HUDEP-2 (cell line): ENCODE data around the gene UBFD1.
"Not testable (repeated sequence)": the region's sequence is repeated elsewhere in the genome, so short reads cannot be mapped to it uniquely, and the experiment has no call there.

Source experiments
- DNase-seq, 76 experiments: peaks; one replicate each; lab custom pipeline; 2025; ENCODE audit not compliant: unreplicated experiment in 76 of 76; lab: John Stamatoyannopoulos, UW

The UBFD1 gene, protein sequence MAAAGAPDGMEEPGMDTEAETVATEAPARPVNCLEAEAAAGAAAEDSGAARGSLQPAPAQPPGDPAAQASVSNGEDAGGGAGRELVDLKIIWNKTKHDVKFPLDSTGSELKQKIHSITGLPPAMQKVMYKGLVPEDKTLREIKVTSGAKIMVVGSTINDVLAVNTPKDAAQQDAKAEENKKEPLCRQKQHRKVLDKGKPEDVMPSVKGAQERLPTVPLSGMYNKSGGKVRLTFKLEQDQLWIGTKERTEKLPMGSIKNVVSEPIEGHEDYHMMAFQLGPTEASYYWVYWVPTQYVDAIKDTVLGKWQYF

DNA sequence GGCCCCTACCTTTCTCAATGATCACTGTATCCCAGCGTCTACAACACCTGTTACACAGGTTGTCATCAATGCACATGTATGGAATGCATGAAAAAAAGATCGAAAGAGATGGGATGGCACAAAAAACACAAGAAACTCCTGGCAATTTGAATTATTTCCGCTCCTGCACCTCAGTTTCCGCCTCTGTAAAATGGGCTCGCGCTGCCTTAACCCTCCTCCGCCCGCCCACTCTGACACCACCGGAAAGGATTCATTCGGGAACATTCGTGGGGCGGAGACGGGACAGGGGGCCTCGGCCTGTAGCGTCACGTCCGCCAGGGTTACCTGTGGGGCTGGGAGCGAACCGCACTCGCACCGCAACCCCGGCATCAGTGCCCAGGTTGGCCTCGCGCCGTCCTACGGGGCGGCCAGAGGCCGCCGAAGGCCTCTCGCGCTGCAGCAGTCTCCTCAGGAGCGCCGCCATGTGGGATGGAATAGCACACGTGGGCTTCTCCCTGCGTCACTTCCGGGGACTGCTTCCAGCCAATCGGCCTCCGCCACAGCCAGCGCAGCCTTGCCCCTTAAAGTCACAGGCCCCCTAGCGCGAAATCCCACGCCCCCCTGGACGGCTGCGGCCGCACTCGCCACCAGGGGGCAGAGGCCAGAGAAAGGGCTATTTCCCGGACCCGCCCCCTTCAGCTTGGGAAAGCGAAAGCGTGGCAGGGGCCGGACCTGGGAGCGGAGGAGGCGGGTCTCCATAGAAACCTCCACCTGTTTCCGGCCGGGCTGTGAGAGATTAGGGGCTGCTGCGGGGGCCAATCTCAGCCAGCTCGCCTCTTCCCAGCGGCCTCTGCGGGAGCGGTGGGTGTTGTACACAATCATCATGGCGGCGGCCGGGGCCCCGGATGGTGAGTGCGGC lies at the start of gene UBFD1, which contains the start of gene EARS2:
Gene UBFD1, plus strand, starts transcription at position 847 of the 898 bp plus-strand sequence. Its CDS starts 16 bp downstream, at position 863.
Gene EARS2, minus strand, starts transcription at position 470 of the 898 bp plus-strand sequence. Its CDS starts 7 bp downstream, at position 463.
- peak; percentile 87 to 99 (median 98) for DNase-seq

DNA sequence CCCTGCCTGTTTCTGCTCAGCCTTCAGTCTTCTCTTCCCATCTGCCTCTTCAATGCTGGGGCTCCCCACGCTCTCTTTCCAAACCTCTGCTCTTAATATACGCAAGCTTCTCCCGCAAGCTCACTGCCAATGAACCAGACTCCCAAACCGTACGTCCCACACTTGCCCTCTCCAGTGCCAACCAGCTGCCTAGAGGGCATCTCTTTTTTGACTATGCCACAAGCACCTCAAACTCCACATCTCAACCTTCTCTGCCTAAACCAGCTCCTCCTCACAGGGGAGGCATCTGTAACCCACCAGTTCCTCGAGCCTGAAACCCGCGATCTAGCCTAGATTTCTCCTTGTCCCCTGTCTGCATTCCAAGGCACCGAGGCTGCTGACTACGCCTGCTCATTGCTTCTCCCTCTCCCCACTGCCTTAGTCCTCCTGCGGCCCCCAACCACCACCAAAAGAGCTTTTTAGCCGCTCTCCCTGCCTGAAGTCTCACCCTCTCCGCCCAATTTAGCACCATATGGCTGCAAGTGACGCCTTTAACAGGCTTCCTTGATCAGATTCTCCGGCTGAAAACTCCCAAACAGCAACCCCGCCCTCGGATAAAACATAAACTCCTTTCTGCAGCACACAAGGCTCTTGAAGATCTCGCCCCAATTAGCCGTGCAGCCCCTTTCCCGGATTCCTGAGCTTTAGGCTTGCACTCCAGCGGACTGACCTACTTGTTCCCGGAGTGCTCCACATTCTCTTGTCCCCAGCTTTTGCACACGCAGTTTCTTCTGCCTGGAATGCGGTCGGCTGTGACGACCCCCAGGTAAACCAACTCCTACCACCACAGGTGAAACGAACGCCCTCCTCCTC lies 48.7 kb upstream of the UBFD1 start:
- peak in 36 of 76 experiments; percentile 6 to 55 (median 26) for DNase-seq

DNA sequence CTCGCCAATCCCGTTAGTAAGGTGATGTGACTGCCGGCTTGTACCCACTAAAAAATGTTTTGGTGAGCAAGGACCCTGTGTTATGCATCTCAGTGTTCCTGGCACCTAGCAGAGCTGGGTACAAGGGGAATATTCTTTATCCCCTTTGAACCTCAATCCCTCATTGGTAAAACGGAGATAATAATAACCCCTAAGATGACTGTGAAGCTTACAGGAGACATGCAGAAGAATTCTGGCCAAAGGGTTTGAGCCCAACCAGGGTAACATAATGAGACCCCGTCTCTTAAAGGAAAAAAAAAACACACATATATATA lies 48.1 kb upstream of the UBFD1 start:
- DNase-seq = no peak

DNA sequence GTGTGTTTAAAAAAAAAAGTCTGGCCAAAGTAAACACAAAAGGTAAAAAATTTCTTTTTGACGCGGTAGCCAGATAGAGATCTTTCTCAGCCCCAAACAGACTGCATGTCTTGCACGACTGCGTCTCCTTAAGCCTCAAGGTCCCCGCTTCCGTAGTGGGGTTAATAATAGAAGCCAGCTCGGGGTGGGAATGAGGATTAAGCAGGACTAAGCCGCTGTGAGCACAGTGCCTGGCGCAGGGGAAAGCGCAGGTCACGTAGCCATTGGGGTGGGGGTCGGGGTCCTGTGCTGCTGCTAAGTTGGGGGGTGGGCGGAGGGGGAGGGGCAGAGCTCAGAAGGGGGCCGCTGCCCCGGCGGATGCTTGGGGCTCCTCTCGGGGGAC lies 47.8 kb upstream of the UBFD1 start:
- peak in 6 of 76 experiments; percentile 7 to 26 (median 16) for DNase-seq

DNA sequence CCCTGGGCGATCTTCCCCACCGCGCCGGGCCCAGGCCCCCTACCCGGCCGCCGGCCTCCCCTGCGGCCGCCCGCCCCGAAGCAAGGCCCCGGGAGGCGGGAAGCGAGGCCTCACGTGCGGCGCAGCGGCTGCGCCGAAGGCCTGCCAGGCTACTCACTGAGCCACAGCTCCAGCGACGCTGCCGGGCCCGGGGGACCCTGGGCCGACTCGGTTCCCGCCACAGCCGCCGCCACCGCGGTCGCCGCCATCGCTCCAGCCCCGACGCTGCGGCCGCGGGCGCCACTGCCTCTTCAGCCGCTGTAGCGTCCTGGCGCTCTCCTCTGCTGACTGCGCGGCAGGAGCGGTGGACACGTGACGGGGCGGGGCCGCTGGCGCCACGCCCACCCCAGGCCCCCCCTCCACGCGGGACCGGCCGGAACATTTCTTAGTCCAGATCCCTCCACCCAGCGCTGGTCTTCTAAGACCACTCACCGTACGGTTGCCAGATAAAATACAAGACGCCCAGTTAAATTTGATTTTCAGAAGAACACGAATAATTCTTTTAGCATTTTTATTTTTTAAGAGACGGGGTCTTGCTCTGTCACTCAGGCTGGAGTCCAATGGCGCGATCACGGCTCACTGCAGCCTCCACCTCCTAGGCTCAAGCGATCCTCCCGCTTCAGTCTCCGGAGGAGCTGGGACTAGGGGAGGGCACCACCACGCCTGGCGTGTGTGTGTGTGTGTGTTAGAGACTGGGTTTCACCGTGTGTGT lies 47.2 kb upstream of the UBFD1 start, which contains the start of gene GGA2:
Gene GGA2, minus strand, starts transcription at position 331 of the 751 bp plus-strand sequence. Its CDS starts 83 bp downstream, at position 248.
- peak in 72 of 76 experiments; percentile 21 to 87 (median 72) for DNase-seq

DNA sequence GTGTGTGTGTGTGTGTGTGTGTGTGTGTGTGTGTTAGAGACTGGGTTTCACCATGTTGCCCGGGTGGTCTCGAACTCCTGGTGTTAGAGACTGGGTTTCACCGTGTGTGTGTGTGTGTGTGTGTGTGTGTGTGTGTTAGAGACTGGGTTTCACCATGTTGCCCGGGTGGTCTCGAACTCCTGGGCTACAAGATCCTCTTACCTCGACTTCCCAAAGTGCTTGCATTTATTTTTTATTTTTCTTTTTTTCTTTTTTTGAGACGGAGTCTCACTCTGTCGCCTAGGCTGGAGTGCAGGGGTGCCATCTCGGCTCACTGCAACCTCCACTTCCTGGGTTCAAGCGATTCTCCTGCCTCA lies 46.6 kb upstream of the UBFD1 start:
- DNase-seq = not testable (repeated sequence)

DNA sequence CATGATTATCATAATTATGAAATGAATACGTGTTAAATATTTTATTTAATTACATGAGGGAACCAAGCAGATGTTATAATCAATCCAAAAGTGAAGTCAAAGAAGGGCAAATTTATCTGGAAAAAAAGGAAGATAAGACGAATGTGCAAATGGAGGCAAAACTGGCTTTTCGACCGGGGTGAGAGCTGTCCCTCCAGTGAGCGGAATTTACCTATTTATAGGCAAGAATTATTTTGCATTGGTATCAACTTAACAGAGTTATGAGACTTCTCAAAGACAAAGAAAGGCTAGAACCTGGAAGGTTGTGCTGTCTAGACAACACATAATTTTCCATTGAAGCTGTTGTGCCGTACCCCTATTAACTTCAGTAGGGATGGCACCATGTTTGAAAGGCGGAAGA lies 45.8 kb upstream of the UBFD1 start:
- no peak for DNase-seq

DNA sequence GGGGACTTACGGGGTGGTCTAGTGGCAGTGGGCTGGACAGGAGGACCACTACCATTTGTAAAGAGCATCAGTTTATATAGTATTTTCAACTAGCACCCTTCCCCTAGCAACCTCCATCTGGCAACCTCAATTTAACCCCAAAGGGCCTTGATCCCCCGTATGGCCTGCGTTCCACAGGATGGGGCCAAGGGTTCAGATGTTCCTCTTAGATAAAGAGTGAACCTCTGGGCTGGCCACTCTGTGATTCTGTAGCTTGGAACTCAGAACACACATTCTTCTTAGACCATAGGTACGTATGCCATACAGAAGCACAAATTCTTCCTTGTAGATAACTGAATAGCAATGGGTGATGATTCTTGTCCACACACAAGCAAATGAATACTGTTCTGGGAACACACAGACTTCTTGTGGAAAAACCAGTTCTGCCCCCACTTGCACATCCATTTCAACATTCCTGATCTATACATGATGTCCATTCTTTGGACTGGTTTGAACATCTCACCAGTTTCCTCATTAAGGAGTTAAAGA lies 45.3 kb upstream of the UBFD1 start:
- peak in 3 of 76 experiments; percentile 3 to 21 (median 5) for DNase-seq

DNA sequence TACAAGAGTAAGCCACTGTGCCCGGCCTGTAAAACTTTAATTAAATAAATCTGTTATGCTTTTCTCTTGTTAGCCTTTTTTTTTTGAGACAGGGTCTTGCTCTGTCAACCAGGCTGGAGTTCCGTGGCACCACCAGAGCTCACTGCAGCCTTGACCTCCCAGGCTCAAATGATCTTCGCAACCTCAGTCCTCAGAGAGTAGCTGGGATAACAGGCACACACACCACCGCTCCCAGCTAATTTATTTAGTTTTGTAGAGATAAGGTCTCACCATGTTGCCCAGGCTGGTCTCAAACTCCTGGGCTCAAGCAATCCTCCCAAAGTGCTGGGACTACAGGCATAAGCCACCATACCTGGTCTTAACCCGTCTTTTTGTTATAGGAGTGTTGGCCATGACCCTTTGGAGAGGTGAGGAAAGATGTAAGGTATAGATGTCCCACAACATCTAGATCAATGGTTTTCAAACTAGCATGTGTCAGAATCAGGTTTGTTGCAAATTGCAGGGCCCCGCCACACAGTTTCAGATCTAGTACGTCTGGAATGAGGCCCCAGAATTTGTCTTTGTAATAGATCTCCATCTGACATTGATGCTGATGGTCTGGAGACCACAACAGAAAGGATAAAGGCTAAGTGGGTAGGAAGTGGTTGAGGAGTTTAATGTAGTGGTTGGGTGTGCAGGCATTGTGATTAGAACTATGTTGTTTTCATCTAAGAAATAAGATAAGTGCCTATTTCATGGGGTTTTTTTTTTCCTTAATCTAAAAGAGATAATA lies 43.0 kb upstream of the UBFD1 start:
- no peak for DNase-seq

DNA sequence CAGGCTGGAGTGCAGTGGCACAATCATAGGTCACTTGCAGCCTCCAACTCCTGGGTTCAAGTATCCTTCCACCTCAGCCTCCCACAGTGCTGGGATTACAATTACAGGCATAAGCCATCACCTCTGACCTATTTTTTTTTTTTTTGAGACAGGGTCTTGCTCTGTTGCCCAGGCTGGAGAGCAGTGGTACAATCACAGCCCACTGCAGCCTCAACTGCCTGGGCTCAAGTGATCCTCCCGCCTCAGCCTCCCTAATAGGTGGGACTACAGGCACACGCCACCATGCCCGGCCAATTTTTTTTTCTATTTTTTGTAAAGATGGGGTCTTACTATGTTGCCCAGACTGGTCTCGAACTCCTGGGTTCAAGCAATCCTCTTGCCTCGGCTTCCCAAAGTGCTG lies 41.6 kb upstream of the UBFD1 start:
- no peak for DNase-seq

DNA sequence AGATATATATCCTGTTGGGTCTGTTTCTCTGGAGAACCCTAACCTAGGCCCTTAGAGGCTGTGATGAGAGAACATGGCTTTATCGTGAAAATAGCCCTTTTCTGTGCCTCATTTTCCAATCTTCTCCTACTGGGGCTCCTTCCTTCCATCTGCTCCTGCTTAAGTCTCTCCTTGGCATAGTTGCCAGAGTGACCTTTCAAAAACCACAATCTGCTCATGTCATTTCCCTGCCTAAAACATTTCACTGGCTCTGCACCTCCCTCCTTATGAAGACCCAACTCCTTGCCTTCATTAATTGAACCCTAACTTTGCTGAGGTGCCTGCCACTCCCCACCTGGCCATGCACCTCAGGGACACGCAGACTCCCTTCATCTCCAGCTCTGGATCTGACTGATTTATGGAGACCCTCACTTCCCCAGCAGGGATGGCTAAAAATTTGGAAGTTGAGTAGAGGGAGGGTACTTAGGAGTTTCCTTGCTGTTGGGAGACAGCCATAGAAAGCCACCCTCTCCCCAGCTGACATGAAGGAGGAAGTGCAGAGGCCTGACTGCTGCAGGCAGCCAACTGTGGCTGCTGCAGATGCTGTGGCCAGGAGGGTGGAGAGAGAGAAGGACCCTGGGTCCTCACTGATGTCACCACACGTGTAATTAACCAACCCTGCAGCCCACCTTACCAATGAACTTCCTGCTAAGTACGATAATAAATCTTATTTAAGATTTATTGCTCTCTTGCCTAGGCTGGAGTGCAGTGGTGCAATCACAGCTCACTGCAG lies 41.0 kb upstream of the UBFD1 start:
- no peak for DNase-seq

DNA sequence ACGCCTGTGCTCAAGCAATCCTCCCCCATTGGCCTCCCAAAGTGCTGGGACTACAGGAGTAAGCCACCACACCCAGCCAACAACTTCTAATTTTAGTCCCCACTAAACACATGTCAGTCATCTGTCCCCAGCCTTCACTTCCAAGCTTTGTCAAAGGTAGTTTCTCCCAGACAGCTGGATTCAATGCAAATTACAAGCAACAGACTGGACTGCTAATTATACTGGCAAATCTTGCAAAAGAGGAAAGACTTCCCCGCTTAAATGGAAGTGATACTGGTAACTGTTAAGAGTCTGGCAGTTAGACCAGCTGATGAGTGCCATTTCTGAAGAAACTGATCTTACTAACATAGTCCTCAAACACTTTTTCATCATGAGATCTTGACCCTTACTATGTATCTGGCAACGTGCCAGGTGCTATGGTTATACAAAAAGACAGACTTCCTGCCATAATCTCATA lies 39.1 kb upstream of the UBFD1 start:
- DNase-seq = no peak

DNA sequence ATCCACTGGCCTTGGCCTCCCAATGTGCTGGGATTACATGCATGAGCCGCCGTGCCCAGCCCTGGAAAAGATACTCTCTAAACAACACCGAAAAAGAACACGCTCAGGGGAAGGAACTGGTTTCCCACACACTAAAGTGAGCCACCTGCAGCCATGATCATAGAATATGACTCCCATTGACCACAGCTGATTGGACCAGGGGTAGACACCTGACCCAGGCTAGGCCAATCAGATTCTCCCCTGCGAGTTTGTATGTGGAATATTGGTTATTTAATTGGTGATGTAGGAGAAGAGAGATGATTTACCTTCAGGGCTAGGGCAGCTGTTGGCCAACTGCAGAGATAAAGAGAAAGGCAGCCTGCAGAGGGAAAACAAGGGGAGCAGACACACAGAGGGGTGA lies 38.2 kb upstream of the UBFD1 start:
- DNase-seq = no peak

DNA sequence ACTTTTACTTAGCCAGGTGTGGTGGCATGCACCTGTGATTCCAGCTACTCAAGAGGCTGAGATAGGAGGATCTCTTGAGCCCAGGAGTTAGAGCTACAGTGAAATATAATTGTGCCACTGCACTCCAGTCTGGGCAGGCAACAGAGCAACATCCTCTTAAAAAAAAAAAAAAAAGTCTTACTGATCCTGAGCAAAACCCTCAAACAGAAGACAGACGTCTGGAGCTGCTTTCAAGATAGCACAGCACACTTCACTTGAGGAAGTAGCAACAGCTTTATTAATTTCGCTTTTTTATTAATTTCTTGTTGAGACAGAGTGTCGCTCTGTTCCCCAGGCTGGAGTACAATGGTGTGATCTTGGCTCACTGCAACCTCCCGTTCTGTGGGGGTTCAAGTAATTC lies 37.0 kb upstream of the UBFD1 start:
- DNase-seq = no peak

DNA sequence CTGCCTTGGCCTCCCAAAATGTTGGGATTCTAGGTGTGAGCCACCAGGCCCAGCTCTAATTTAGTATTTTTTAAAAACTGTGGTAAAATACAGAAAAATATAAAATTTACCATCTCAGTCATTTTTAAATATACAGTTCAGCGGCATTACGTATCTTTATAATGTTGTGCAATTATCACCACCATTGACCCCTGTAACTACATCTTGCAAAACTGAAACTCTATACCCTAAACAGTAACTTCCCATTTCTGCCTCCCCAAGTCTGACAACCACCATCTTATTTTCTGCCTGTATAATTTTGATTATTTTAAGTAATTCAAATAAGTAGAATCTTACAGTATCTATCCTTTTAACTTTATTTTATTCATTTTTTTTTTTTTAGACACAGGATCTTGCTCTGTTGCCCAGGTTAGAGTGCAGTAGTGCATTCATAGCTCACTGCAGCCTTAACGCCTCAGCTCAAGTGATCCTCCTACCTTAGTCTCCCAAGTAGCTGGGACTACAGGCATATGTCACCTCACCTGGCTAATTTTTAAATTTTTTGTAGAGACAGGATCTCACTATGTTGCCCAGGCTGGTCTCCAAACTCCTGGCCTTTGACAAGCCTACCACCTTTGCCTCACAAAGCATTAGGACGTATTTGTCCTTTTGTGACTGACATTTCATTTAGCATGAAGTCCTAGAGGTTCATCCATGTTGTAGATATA lies 36.3 kb upstream of the UBFD1 start:
- DNase-seq = no peak

DNA sequence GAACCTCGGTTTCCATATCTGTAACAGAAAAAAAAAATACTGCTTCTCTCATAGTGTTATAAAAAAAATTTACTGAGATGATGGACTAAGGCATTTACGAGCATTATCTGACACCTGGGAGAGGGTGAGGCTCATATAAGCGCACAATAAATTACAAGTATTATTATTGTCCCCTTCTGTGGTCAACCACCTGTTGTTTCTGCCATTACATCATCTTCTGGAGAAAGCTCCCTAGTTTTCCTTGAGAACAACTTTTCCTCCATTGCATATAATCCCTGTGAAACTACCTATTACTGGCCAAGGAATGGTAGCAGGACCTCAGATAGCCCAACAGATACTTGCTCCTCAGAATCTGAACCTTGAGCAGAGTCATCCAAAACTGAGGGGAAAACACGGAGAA lies 35.6 kb upstream of the UBFD1 start:
- DNase-seq = no peak

DNA sequence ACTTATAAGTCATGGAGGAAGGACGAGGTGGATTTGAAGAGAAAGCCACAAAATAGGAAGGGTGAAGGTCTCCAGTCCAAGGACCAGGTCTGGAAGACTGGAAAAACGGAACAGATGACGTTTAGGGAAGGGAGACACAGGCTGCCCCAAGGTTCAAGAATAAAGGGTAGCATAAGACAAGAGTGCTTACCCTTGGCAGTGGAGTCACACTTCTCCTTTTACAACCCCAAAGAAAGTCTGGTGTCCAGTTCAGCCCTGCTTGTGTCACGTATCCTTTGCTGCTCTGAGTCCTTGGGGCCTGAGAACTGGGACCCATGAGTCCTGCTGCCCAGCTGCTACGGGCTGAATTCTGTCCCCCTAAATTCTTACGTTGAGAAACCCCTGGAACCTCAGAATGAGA lies 34.2 kb upstream of the UBFD1 start:
- DNase-seq = no peak
